HCT116 (cell line): Measurements from ENCODE around the gene POR. TPM values are rescaled to one million over a fixed set of nuclear protein-coding genes. Genes with fewer than 3 reads are reported as not detected.

Experiments
- ATAC-seq: fragments of 200-7000 bp; cut with Tn5 transposase; 2 replicates; pipeline ENCODE4 v1.9.1; 2020; ENCODE audit warnings: mild to moderate bottlenecking, moderate library complexity
- BruUV-seq: library from RNA; stranded (reverse); fragments of 400-500 nt; replicated peaks from 2 replicates; lab custom pipeline; 2021; lab: Mats Ljungman, UMichigan
- CTCF ChIA-PET: fragments of 300-600 bp; sonication (Branson Sonifier 250); formaldehyde crosslinking; loops from one replicate; lab custom pipeline; 2021; ENCODE audit warnings: antibody characterized with exemption; lab: Charles Lee
- POLR2A ChIA-PET: fragments of 300-600, 350-600 bp; sonication (Branson Sonifier 250); formaldehyde crosslinking; loops from one replicate; lab custom pipeline; 2021; ENCODE audit warnings: antibody characterized with exemption; lab: Charles Lee
- RAD21 ChIA-PET, 2 experiments: fragments of 300-600 bp; sonication (Branson Sonifier 250); formaldehyde crosslinking; loops; one replicate each; lab custom pipeline; 2023; ENCODE audit warnings: low total read pairs in 2 of 2; ENCODE audit not compliant: uncharacterized antibody in 2 of 2, unreplicated experiment in 2 of 2, low non-redundant PET in 1 of 2; lab: Charles Lee
- DNase-seq: peaks from one replicate; pipeline ENCODE4 v3.0.0-alpha.2; 2010; ENCODE audit warnings: low read depth, low spot score
- H2AFZ ChIP-seq: fragments of 200-600 bp; shearing (Covaris generic), sonication (generic); 2 replicates; pipeline ENCODE4 v1.6.1; 2017; ENCODE audit warnings: low read depth, mixed run types, mixed read lengths, antibody characterized with exemption, low read length; ENCODE audit not compliant: poor library complexity, severe bottlenecking
- H3K27ac ChIP-seq: 2 replicates; pipeline ENCODE4 v1.5.1; 2012; ENCODE audit warnings: low read depth, low read length
- H3K27me3 ChIP-seq: fragments of 200-600 bp; sonication (generic); 2 replicates; pipeline ENCODE4 v1.6.1; 2016; ENCODE audit warnings: mixed run types, low read length, mixed read lengths; ENCODE audit not compliant: insufficient read depth
- H3K36me3 ChIP-seq, 2 experiments: fragments of 200-500 bp in 1 of 2; fragments of 200-600 bp in 1 of 2; sonication (Bioruptor generic) in 1 of 2; sonication (generic) in 1 of 2; 2 replicates each; pipeline versions ENCODE4 v1.5.1 to v1.6.1; 2014 to 2016; ENCODE audit warnings: low read length in 2 of 2, inconsistent platforms in 1 of 2, mixed read lengths in 1 of 2, mixed run types in 1 of 2; ENCODE audit not compliant: insufficient read depth in 2 of 2, control insufficient read depth in 1 of 2
- H3K4me1 ChIP-seq, 2 experiments: fragments of 200-600 bp in 1 of 2; sonication (generic) in 1 of 2; 2 replicates each; pipeline versions ENCODE4 v1.5.1 to v1.6.1; 2012 to 2017; ENCODE audit warnings: low read length in 2 of 2, inconsistent platforms in 1 of 2, mild to moderate bottlenecking in 1 of 2, mixed read lengths in 1 of 2, mixed run types in 1 of 2, moderate library complexity in 1 of 2; ENCODE audit not compliant: insufficient read depth in 2 of 2, control insufficient read depth in 1 of 2
- H3K4me2 ChIP-seq: fragments of 200-600 bp; sonication (generic); 2 replicates; pipeline ENCODE4 v1.6.1; 2017; ENCODE audit warnings: mixed run types, low read length, mixed read lengths
- H3K4me3 ChIP-seq, 2 experiments: fragments of 200-600 bp in 1 of 2; sonication (generic) in 1 of 2; replicated peaks in 1 of 2; 2 replicates each; pipeline ENCODE4 v1.5.1; 2011 to 2016; ENCODE audit warnings: low read length in 2 of 2, control low read depth in 1 of 2, low read depth in 1 of 2, mild to moderate bottlenecking in 1 of 2, mixed read lengths in 1 of 2, mixed run types in 1 of 2
- H3K79me2 ChIP-seq: fragments of 200-600 bp; sonication (generic); 2 replicates; pipeline ENCODE4 v1.6.1; 2017; ENCODE audit warnings: mild to moderate bottlenecking, mixed run types, low read length, moderate library complexity, mixed read lengths; ENCODE audit not compliant: insufficient read depth
- H3K9ac ChIP-seq: fragments of 200-600 bp; sonication (generic); 2 replicates; pipeline ENCODE4 v1.6.1; 2016; ENCODE audit warnings: low read length, mixed read lengths
- H3K9me2 ChIP-seq: fragments of 200-600 bp; sonication (generic), shearing (Covaris generic); 2 replicates; pipeline ENCODE4 v1.6.1; 2017; ENCODE audit warnings: mixed run types, mild to moderate bottlenecking, moderate library complexity; ENCODE audit not compliant: insufficient read depth
- H3K9me3 ChIP-seq, 2 experiments: fragments of 200-500 bp in 1 of 2; fragments of 200-600 bp in 1 of 2; sonication (Bioruptor generic) in 1 of 2; sonication (generic) in 1 of 2; 2 replicates each; pipeline ENCODE4 v1.6.1; 2014 to 2017; ENCODE audit warnings: low read length in 2 of 2, mixed read lengths in 2 of 2, inconsistent platforms in 1 of 2, low read depth in 1 of 2, mild to moderate bottlenecking in 1 of 2, mixed run types in 1 of 2, moderate library complexity in 1 of 2; ENCODE audit not compliant: control insufficient read depth in 1 of 2, insufficient read depth in 1 of 2
- H4K20me1 ChIP-seq: fragments of 200-600 bp; sonication (generic), shearing (Covaris generic); 2 replicates; pipeline ENCODE4 v1.6.1; 2017; ENCODE audit warnings: mixed run types, mild to moderate bottlenecking, moderate library complexity; ENCODE audit not compliant: insufficient read depth
- CBX3 ChIP-seq: IDR thresholded peaks from 2 replicates; pipeline ENCODE4 v1.6.1; 2012; ENCODE audit warnings: low read depth
- CEBPB ChIP-seq: IDR thresholded peaks from 2 replicates; pipeline ENCODE4 v1.6.1; 2012; ENCODE audit warnings: low read depth
- CTCF ChIP-seq, 3 experiments: fragments of 200-600 bp in 1 of 3; sonication (generic) in 1 of 3; IDR thresholded peaks in 2 of 3; conservative IDR thresholded peaks in 1 of 3; 2 replicates each; pipeline ENCODE4 v1.5.1; 2012 to 2017; ENCODE audit warnings: low read depth in 2 of 3, low read length in 2 of 3, antibody characterized with exemption in 1 of 3, borderline replicate concordance in 1 of 3, control low read depth in 1 of 3, mild to moderate bottlenecking in 1 of 3, mixed read lengths in 1 of 3, mixed run types in 1 of 3, moderate library complexity in 1 of 3; ENCODE audit not compliant: insufficient read depth in 1 of 3
- EZH2 ChIP-seq: fragments of 200-600 bp; sonication (generic); IDR thresholded peaks from 2 replicates; pipeline ENCODE4 v1.6.1; 2017; ENCODE audit warnings: antibody characterized with exemption, mixed run types
- EZH2phosphoT487 ChIP-seq: fragments of 200-600 bp; IDR thresholded peaks from 2 replicates; pipeline ENCODE4 v1.6.1; 2018; ENCODE audit warnings: antibody characterized with exemption, borderline replicate concordance
- FOSL1 ChIP-seq: IDR thresholded peaks from 2 replicates; pipeline ENCODE4 v1.6.1; 2012; ENCODE audit warnings: low read depth
- JUND ChIP-seq: IDR thresholded peaks from 2 replicates; pipeline ENCODE4 v1.6.1; 2012
- MAX ChIP-seq: IDR thresholded peaks from 2 replicates; pipeline ENCODE4 v1.6.1; 2012
- POLR2A ChIP-seq: IDR thresholded peaks from 2 replicates; pipeline ENCODE4 v1.7.0; 2011; ENCODE audit warnings: borderline replicate concordance; ENCODE audit not compliant: insufficient read depth, insufficient read length; ENCODE audit errors: extremely low read depth
- SP1 ChIP-seq: IDR thresholded peaks from 2 replicates; pipeline ENCODE4 v1.6.1; 2012; ENCODE audit warnings: low read depth
- TCF7L2 ChIP-seq: IDR thresholded peaks from 2 replicates; pipeline ENCODE4 v1.7.0; 2011; ENCODE audit warnings: borderline replicate concordance, inconsistent platforms; ENCODE audit not compliant: insufficient read depth, insufficient read length; ENCODE audit errors: extremely low read depth
- YY1 ChIP-seq: IDR thresholded peaks from 2 replicates; pipeline ENCODE4 v1.6.1; 2011; ENCODE audit warnings: low read length, low read depth, moderate library complexity, mild to moderate bottlenecking; ENCODE audit not compliant: insufficient replicate concordance; ENCODE audit errors: extremely low read depth
- ZNF274 ChIP-seq: fragments of 200-500 bp; sonication (Bioruptor generic); IDR thresholded peaks from 2 replicates; pipeline ENCODE4 v1.6.1; 2014; ENCODE audit warnings: mild to moderate bottlenecking, low read depth, low read length, inconsistent platforms
- intact Hi-C: fragments of 100-400 bp; cut with micrococcal nuclease; formaldehyde crosslinking; loops from 2 replicates; pipeline ENCODE4 v1.10.0; 2022
- total RNA-seq: library from RNA; stranded (reverse); gene quantifications from one replicate; pipeline ENCODE4 v1.2.1, GENCODE V29; 2021; ENCODE audit not compliant: unreplicated experiment
- TF ChIP-seq, protein P1 (sequence below): IDR thresholded peaks from 2 replicates; pipeline ENCODE4 v1.6.1; 2012; ENCODE audit warnings: low read depth

POR gene
- total RNA-seq, 1 experiment from 2014 or later = 120 TPM

DNA sequence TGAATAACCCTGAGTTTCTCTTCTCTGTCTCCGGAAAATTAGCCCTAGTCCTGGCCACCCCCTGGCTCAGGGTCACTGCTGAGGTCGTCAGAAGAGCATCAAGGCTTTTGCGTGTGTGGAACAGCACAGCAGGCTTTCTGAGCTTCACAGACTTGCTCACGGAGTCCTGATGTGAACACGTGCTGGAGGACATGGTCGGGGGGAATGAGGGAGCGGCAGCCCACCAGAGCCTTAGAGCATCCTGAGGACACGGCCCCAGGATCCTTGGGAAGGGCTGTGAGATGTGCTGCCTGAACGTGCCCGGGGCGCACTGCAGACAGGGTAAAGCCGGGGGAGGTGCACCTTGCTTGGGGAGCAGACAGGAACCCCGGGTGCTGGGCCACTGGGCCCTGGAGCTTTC, 50.7 kb downstream of the POR start (continued):
- TF ChIP-seq CTCF (IDR thresholded peaks at IDR 0.05 in 2 of 3, conservative IDR thresholded peaks at IDR 0.05 in 1 of 3; ENCODE audit: borderline replicate concordance in 1 of 3, insufficient read depth in 1 of 3, low read depth in 2 of 3, low read length in 2 of 3) (no peak), JUND (no peak)
- TF ChIP-seq, protein P1, sequence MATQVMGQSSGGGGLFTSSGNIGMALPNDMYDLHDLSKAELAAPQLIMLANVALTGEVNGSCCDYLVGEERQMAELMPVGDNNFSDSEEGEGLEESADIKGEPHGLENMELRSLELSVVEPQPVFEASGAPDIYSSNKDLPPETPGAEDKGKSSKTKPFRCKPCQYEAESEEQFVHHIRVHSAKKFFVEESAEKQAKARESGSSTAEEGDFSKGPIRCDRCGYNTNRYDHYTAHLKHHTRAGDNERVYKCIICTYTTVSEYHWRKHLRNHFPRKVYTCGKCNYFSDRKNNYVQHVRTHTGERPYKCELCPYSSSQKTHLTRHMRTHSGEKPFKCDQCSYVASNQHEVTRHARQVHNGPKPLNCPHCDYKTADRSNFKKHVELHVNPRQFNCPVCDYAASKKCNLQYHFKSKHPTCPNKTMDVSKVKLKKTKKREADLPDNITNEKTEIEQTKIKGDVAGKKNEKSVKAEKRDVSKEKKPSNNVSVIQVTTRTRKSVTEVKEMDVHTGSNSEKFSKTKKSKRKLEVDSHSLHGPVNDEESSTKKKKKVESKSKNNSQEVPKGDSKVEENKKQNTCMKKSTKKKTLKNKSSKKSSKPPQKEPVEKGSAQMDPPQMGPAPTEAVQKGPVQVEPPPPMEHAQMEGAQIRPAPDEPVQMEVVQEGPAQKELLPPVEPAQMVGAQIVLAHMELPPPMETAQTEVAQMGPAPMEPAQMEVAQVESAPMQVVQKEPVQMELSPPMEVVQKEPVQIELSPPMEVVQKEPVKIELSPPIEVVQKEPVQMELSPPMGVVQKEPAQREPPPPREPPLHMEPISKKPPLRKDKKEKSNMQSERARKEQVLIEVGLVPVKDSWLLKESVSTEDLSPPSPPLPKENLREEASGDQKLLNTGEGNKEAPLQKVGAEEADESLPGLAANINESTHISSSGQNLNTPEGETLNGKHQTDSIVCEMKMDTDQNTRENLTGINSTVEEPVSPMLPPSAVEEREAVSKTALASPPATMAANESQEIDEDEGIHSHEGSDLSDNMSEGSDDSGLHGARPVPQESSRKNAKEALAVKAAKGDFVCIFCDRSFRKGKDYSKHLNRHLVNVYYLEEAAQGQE = no peak
- TF ChIP-seq, all 23 proteins: peak for 0

GRCh38 chr7:75966190-75966961, 51.4 kb downstream of the POR start:
- no peak overlapping the region for H2AFZ ChIP-seq
- intact Hi-C loops = no loop called here
- no peaks in the 10 kb centered on the region for H3K4me1 ChIP-seq
- no peak overlapping the region for H3K4me3 ChIP-seq
- DNase-seq (no peak), ATAC-seq (no peak)
- H3K9ac ChIP-seq = no peak overlapping the region
- no peaks in the 10 kb centered on the region for H3K79me2 ChIP-seq
- H3K36me3 ChIP-seq = no peaks in the 10 kb centered on the region
- no peaks in the 10 kb centered on the region for H3K27me3 ChIP-seq
- no peaks in the 10 kb centered on the region for H3K9me2 ChIP-seq
- BruUV-seq = no TSS peak
- ChIA-PET CTCF (no interaction called here), RAD21 (interaction anchor here in 1 of 2 experiments (0.5 kb wide), 1 partner anchor 124 kb away, joined by 5 read pairs; no protein-coding TSS in a partner anchor), POLR2A (no interaction called here)
- no peak overlapping the region for H3K4me2 ChIP-seq
- H3K9me3 ChIP-seq = no peaks in the 10 kb centered on the region
- no peaks in the 10 kb centered on the region for H4K20me1 ChIP-seq
- H3K27ac ChIP-seq = no peak overlapping the region
- TF ChIP-seq YY1 (no peak), CBX3 (no peak), CEBPB (no peak), MAX (no peak), EZH2 (no peak), EZH2phosphoT487 (no peak), FOSL1 (no peak), POLR2A (no peak), TCF7L2 (no peak), ZNF274 (no peak), JUND (no peak), SP1 (no peak)
- TF ChIP-seq, protein P1 = no peak
